SK-N-MC (cell line): ENCODE measurements around the gene SOCS2.

ENCODE experiments used
- DNase-seq: peaks from one replicate; pipeline ENCODE4 v3.0.0-alpha.2; 2011; ENCODE audit warnings: low read depth, low spot score
- H3K27ac ChIP-seq: fragments of 200-600 bp; sonication (generic); 2 replicates; pipeline ENCODE4 v1.5.1; 2016; ENCODE audit warnings: mixed run types
- H3K36me3 ChIP-seq: fragments of 200-600 bp; sonication (generic); 2 replicates; pipeline ENCODE4 v1.6.1; 2017; ENCODE audit warnings: antibody characterized with exemption, low read length, mixed read lengths; ENCODE audit not compliant: insufficient read depth
- H3K4me3 ChIP-seq: fragments of 200-600 bp; sonication (generic); 2 replicates; pipeline ENCODE4 v1.5.1; 2016
- H3K9ac ChIP-seq: fragments of 200-600 bp; sonication (generic); 2 replicates; pipeline ENCODE4 v1.8.0; 2017; ENCODE audit warnings: mixed run types, mixed read lengths; ENCODE audit not compliant: insufficient read length
- H3K9me3 ChIP-seq: fragments of 200-600 bp; sonication (generic); 2 replicates; pipeline ENCODE4 v1.6.1; 2017; ENCODE audit warnings: low read depth, mild to moderate bottlenecking, antibody characterized with exemption, low read length, moderate library complexity, mixed read lengths
- EZH2 ChIP-seq: fragments of 200-600 bp; sonication (generic); IDR thresholded peaks from one replicate; pipeline ENCODE4 v1.6.1; 2017; ENCODE audit warnings: antibody characterized with exemption
- FOXP2 ChIP-seq: optimal IDR thresholded peaks from 2 replicates; pipeline ENCODE3; 2011; ENCODE audit warnings: mild to moderate bottlenecking, moderate library complexity; ENCODE audit not compliant: insufficient read depth; ENCODE audit errors: extremely low read length, control extremely low read depth
- POLR2AphosphoS5 ChIP-seq: IDR thresholded peaks from 2 replicates; pipeline ENCODE4 v1.6.1; 2012; ENCODE audit warnings: mild to moderate bottlenecking, low read depth, low read length, borderline replicate concordance

Gene SOCS2

GRCh38 chr12:93571925-93572711 lies at the start of gene SOCS2:
SOCS2 (plus strand) TSS chr12:93572675; CDS start chr12:93572898, 223 bp downstream.
- H3K9ac ChIP-seq, result no peak within 1 kb of the TSS
- no peak for DNase-seq

GRCh38 chr12:93524386-93525133 lies 47.9 kb upstream of the SOCS2 start:
- H3K27ac ChIP-seq, result no peak overlapping the region
- H3K36me3 ChIP-seq, result no peaks in the 10 kb centered on the region
- no peak overlapping the region for H3K4me3 ChIP-seq
- no peaks in the 10 kb centered on the region for H3K9me3 ChIP-seq
- no peak overlapping the region for H3K9ac ChIP-seq
- DNase-seq, result no peak
- TF ChIP-seq EZH2 (no peak), FOXP2 (no peak), POLR2AphosphoS5 (no peak)

More at GRCh38 chr12:93571925-93572711, at the start of gene SOCS2:
- no peak for TF ChIP-seq EZH2
- no peak for TF ChIP-seq POLR2AphosphoS5
- no peak for TF ChIP-seq FOXP2
- Histone ChIP-seq H3K36me3 (no peaks in the 10 kb centered on the region), H3K27ac (no peak within 1 kb of the TSS), H3K4me3 (peak within 1 kb of the TSS; percentile 75), H3K9me3 (no peaks in the 10 kb centered on the region)

GRCh38 chr12:93526786-93527428 lies 45.6 kb upstream of the SOCS2 start:
- Histone ChIP-seq H3K27ac (no peak overlapping the region), H3K4me3 (no peak overlapping the region), H3K9me3 (no peaks in the 10 kb centered on the region), H3K9ac (no peak overlapping the region), H3K36me3 (no peaks in the 10 kb centered on the region)
- no peak for DNase-seq
- TF ChIP-seq EZH2 (no peak), FOXP2 (no peak), POLR2AphosphoS5 (no peak)

- H3K9me3 ChIP-seq, result no peaks in the 10 kb centered on the region
- H3K27ac ChIP-seq, result no peak overlapping the region
- TF ChIP-seq EZH2, result no peak
- TF ChIP-seq POLR2AphosphoS5, result no peak
- no peak overlapping the region for H3K4me3 ChIP-seq
- no peak for DNase-seq
- no peaks in the 10 kb centered on the region for H3K36me3 ChIP-seq
- H3K9ac ChIP-seq, result no peak overlapping the region
These were observed 42.1 kb upstream of the SOCS2 start for GRCh38 chr12:93530358-93530757.

GRCh38 chr12:93533310-93533709 lies 39.2 kb upstream of the SOCS2 start:
- Histone ChIP-seq H3K4me3 (no peak overlapping the region), H3K9me3 (no peaks in the 10 kb centered on the region), H3K36me3 (no peaks in the 10 kb centered on the region), H3K27ac (no peak overlapping the region), H3K9ac (no peak overlapping the region)
- no peak for TF ChIP-seq EZH2
- TF ChIP-seq POLR2AphosphoS5, result no peak
- TF ChIP-seq FOXP2, result no peak
- no peak for DNase-seq

GRCh38 chr12:93536111-93536765 lies 36.2 kb upstream of the SOCS2 start:
- no peak overlapping the region for H3K4me3 ChIP-seq
- H3K9ac ChIP-seq, result no peak overlapping the region
- H3K9me3 ChIP-seq, result no peaks in the 10 kb centered on the region
- peak overlapping the region; percentile 36; the same call in 1 of the 2 replicates for H3K27ac ChIP-seq
- DNase-seq, result no peak
- H3K36me3 ChIP-seq, result no peaks in the 10 kb centered on the region
- TF ChIP-seq FOXP2 (no peak), POLR2AphosphoS5 (no peak), EZH2 (no peak)

GRCh38 chr12:93536766-93537488 lies 35.5 kb upstream of the SOCS2 start:
- Histone ChIP-seq H3K9ac (no peak overlapping the region), H3K27ac (peak overlapping the region; percentile 36; the same call in 1 of the 2 replicates), H3K9me3 (no peaks in the 10 kb centered on the region), H3K4me3 (no peak overlapping the region), H3K36me3 (no peaks in the 10 kb centered on the region)
- TF ChIP-seq POLR2AphosphoS5, result no peak
- TF ChIP-seq FOXP2, result no peak
- TF ChIP-seq EZH2, result no peak
- no peak for DNase-seq

GRCh38 chr12:93537769-93538168 lies 34.7 kb upstream of the SOCS2 start:
- no peak for DNase-seq

More at GRCh38 chr12:93537769-93538168, 34.7 kb upstream of the SOCS2 start:
- H3K9ac ChIP-seq, result no peak overlapping the region
- no peak overlapping the region for H3K4me3 ChIP-seq
- H3K9me3 ChIP-seq, result no peaks in the 10 kb centered on the region
- no peak overlapping the region for H3K27ac ChIP-seq
- TF ChIP-seq POLR2AphosphoS5 (no peak), EZH2 (no peak), FOXP2 (no peak)
- H3K36me3 ChIP-seq, result no peaks in the 10 kb centered on the region
